Osteoblast (primary cell): ENCODE results near the gene RPL18A. TPM values are rescaled to one million over a fixed set of nuclear protein-coding genes. Genes with fewer than 3 reads are reported as not detected.

Experiments used
- DNase-seq: peaks from one replicate; pipeline ENCODE4 v3.0.0; 2011; ENCODE audit warnings: low spot score, mixed read lengths; ENCODE audit not compliant: insufficient read length; ENCODE audit errors: missing footprints
- H2AFZ ChIP-seq: 2 replicates; pipeline ENCODE4 v1.6.0; 2011; ENCODE audit warnings: mild to moderate bottlenecking, low read length
- H3K27ac ChIP-seq: 2 replicates; pipeline ENCODE4 v1.5.1; 2011; ENCODE audit warnings: mild to moderate bottlenecking, low read depth, low read length, moderate library complexity
- H3K27me3 ChIP-seq: 2 replicates; pipeline ENCODE4 v1.6.0; 2012; ENCODE audit warnings: mild to moderate bottlenecking, control low read depth, inconsistent platforms, low read length, moderate library complexity; ENCODE audit not compliant: insufficient read depth
- H3K36me3 ChIP-seq: 2 replicates; pipeline ENCODE4 v1.5.1; 2011; ENCODE audit warnings: mild to moderate bottlenecking, low read length, control low read depth, moderate library complexity; ENCODE audit not compliant: insufficient read depth
- H3K4me1 ChIP-seq: 2 replicates; pipeline ENCODE4 v1.5.1; 2011; ENCODE audit warnings: mild to moderate bottlenecking, low read length, control low read depth, moderate library complexity; ENCODE audit not compliant: insufficient read depth
- H3K4me2 ChIP-seq: 2 replicates; pipeline ENCODE4 v1.6.0; 2011; ENCODE audit warnings: mild to moderate bottlenecking, low read length; ENCODE audit not compliant: insufficient read depth
- H3K4me3 ChIP-seq: fragments of 200-600 bp; sonication (generic); 3 replicates; pipeline ENCODE4 v1.5.1; 2012; ENCODE audit warnings: mild to moderate bottlenecking, low read length, inconsistent platforms; ENCODE audit not compliant: insufficient read depth
- H3K79me2 ChIP-seq: 2 replicates; pipeline ENCODE4 v1.6.0; 2012; ENCODE audit warnings: mild to moderate bottlenecking, low read length, control low read depth, inconsistent platforms; ENCODE audit not compliant: insufficient read depth
- H3K9me3 ChIP-seq: 2 replicates; pipeline ENCODE4 v1.5.1; 2011; ENCODE audit warnings: low read depth, low read length, control low read depth
- H4K20me1 ChIP-seq: 2 replicates; pipeline ENCODE4 v1.6.0; 2012; ENCODE audit warnings: mild to moderate bottlenecking, low read length, control low read depth; ENCODE audit not compliant: insufficient read depth
- total RNA-seq: library from RNA; depleted of rRNA; stranded (reverse); fragments of >200 nt; gene quantifications from 2 replicates; pipeline ENCODE4 v1.2.3, GENCODE V29; 2012
- TF ChIP-seq, protein P1 (sequence below): IDR thresholded peaks from 2 replicates; pipeline ENCODE4 v1.5.1; 2011; ENCODE audit warnings: mild to moderate bottlenecking, low read depth, low read length, moderate library complexity; ENCODE audit errors: extremely low read depth

Gene RPL18A
- total RNA-seq, 1 donor, result 869 TPM

GRCh38 chr19:17871032-17871877, 11.5 kb downstream of the RPL18A start:
- TF ChIP-seq, protein P1, sequence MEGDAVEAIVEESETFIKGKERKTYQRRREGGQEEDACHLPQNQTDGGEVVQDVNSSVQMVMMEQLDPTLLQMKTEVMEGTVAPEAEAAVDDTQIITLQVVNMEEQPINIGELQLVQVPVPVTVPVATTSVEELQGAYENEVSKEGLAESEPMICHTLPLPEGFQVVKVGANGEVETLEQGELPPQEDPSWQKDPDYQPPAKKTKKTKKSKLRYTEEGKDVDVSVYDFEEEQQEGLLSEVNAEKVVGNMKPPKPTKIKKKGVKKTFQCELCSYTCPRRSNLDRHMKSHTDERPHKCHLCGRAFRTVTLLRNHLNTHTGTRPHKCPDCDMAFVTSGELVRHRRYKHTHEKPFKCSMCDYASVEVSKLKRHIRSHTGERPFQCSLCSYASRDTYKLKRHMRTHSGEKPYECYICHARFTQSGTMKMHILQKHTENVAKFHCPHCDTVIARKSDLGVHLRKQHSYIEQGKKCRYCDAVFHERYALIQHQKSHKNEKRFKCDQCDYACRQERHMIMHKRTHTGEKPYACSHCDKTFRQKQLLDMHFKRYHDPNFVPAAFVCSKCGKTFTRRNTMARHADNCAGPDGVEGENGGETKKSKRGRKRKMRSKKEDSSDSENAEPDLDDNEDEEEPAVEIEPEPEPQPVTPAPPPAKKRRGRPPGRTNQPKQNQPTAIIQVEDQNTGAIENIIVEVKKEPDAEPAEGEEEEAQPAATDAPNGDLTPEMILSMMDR, result no peak
- no peaks in the 10 kb centered on the region for H3K79me2 ChIP-seq
- H4K20me1 ChIP-seq, result no peaks in the 10 kb centered on the region
- no peak overlapping the region for H2AFZ ChIP-seq
- H3K9me3 ChIP-seq, result no peaks in the 10 kb centered on the region
- no peak overlapping the region for H3K4me3 ChIP-seq
- H3K27me3 ChIP-seq, result peaks cover 60% of the 10 kb centered on the region
- no peaks in the 10 kb centered on the region for H3K36me3 ChIP-seq
- no peak overlapping the region for H3K27ac ChIP-seq
- H3K4me1 ChIP-seq, result no peaks in the 10 kb centered on the region
- H3K4me2 ChIP-seq, result no peak overlapping the region
- DNase-seq, result peak; percentile 42

GRCh38 chr19:17871878-17872250, 12.2 kb downstream of the RPL18A start, which contains the start of gene SLC5A5:
Gene SLC5A5, plus strand, starts transcription at chr19:17871945. Its CDS starts 375 bp downstream, at chr19:17872320.
- H3K27me3 ChIP-seq, result peaks cover 60% of the 10 kb centered on the region
- H3K79me2 ChIP-seq, result no peaks in the 10 kb centered on the region
- H3K36me3 ChIP-seq, result no peaks in the 10 kb centered on the region
- H3K4me2 ChIP-seq, result no peak within 1 kb of the TSS
- H3K27ac ChIP-seq, result no peak within 1 kb of the TSS
- no peaks in the 10 kb centered on the region for H3K4me1 ChIP-seq
- H2AFZ ChIP-seq, result no peak within 1 kb of the TSS
- H4K20me1 ChIP-seq, result no peaks in the 10 kb centered on the region
- TF ChIP-seq, protein P1, result no peak
- DNase-seq, result peak; percentile 88
- H3K4me3 ChIP-seq, result no peak within 1 kb of the TSS
- H3K9me3 ChIP-seq, result no peaks in the 10 kb centered on the region

GRCh38 chr19:17872251-17873001, 12.7 kb downstream of the RPL18A start:
- peak; percentile 69 for DNase-seq
- Histone ChIP-seq H3K4me1 (no peaks in the 10 kb centered on the region), H3K4me2 (no peak overlapping the region), H3K9me3 (no peaks in the 10 kb centered on the region), H3K27ac (no peak overlapping the region), H2AFZ (no peak overlapping the region), H3K27me3 (peaks cover 60% of the 10 kb centered on the region), H3K79me2 (no peaks in the 10 kb centered on the region), H3K36me3 (no peaks in the 10 kb centered on the region), H3K4me3 (no peak overlapping the region), H4K20me1 (no peaks in the 10 kb centered on the region)
- TF ChIP-seq, protein P1, result no peak
